Kidney (tissue), 14 donors: Measurements from ENCODE around the gene TENM4. TPM values are rescaled to one million over a fixed set of nuclear protein-coding genes. Genes with fewer than 3 reads are reported as not detected.

Source experiments
- DNase-seq, 5 donors: peaks; one replicate each; pipeline ENCODE4 v3.0.0-alpha.2; 2013 to 2020
- FAIRE-seq: peaks from 2 replicates; lab custom pipeline; 2012; peaks lifted over from hg19 to GRCh38; lab: Jason Lieb, UNC
- H3K27ac ChIP-seq, 2 donors: one replicate each; pipeline ENCODE4 v1.7.0; 2013; ENCODE audit warnings: low read depth in 2 of 2, low read length in 2 of 2, inconsistent platforms in 1 of 2
- H3K27me3 ChIP-seq: one replicate; pipeline ENCODE4 v1.7.1; 2013; ENCODE audit warnings: low read length, inconsistent platforms; ENCODE audit not compliant: control insufficient read depth, insufficient read depth
- H3K36me3 ChIP-seq, 3 donors: one replicate each; pipeline versions ENCODE4 v1.7.0 to v1.7.1; 2013; ENCODE audit warnings: low read length in 3 of 3, control low read depth in 1 of 3, inconsistent platforms in 1 of 3; ENCODE audit not compliant: insufficient read depth in 3 of 3, control insufficient read depth in 2 of 3
- H3K4me1 ChIP-seq, 3 donors: one replicate each; pipeline versions ENCODE4 v1.7.0 to v1.7.1; 2013; ENCODE audit warnings: low read length in 3 of 3, inconsistent platforms in 1 of 3, low read depth in 1 of 3; ENCODE audit not compliant: control insufficient read depth in 2 of 3, insufficient read depth in 2 of 3
- H3K4me3 ChIP-seq, 3 donors: one replicate each; pipeline versions ENCODE4 v1.7.0 to v1.8.1; 2013; ENCODE audit warnings: low read length in 3 of 3, control low read depth in 1 of 3, inconsistent platforms in 1 of 3
- H3K9ac ChIP-seq, 3 donors: one replicate each; pipeline versions ENCODE4 v1.7.0 to v1.7.1; 2013; ENCODE audit warnings: low read length in 3 of 3, control low read depth in 1 of 3, inconsistent platforms in 1 of 3
- H3K9me3 ChIP-seq, 3 donors: one replicate each; pipeline versions ENCODE4 v1.7.0 to v1.7.1; 2013; ENCODE audit warnings: low read length in 3 of 3, control low read depth in 1 of 3, inconsistent platforms in 1 of 3; ENCODE audit not compliant: control insufficient read depth in 2 of 3, insufficient read depth in 1 of 3
- intact Hi-C: fragments of 100-400 bp; cut with DNase I; formaldehyde crosslinking; loops from one replicate; pipeline ENCODE4 v1.11.1; 2022
- polyA plus RNA-seq: library from polyadenylated mRNA; stranded (reverse); fragments of 350-450 nt; fragmentation: Illumina TruSeq; extraction: RNeasy Lipid Tissue Mini Kit (QIAGEN cat#74804); gene quantifications from one replicate; pipeline ENCODE4 v1.2.3, GENCODE V29; 2014; ENCODE audit warnings: low read depth, low replicate concordance; ENCODE audit not compliant: insufficient read depth
- total RNA-seq: library from RNA; stranded (reverse); fragmentation: NEBNext Ultra II Directional; extraction: Animal tissue kit (Norgen Biotek cat#: 25700); gene quantifications from one replicate; pipeline ENCODE4 v1.2.1, GENCODE V29; 2021
- TF ChIP-seq, protein P1 (sequence below): IDR thresholded peaks from 3 replicates; pipeline ENCODE4 v1.5.1; 2012; ENCODE audit warnings: mild to moderate bottlenecking, moderate library complexity, borderline replicate concordance; ENCODE audit not compliant: insufficient read depth; ENCODE audit errors: extremely low read depth
- donor health status: control.
- donor health status: control.
- donor health status: control.
- donor health status: control.
- donor health status: control.
- donor health status: DM: yes; HTN: yes; CAD: no.
- donor health status: Normal renal cell carcinoma (clear cell type).

TENM4 gene
- total and polyA plus RNA-seq, 2 donors from 2014 or later: 0.34 to 31.0 TPM

- FAIRE-seq (no peak), DNase-seq (no peak)
- Histone ChIP-seq H3K27ac (no peak overlapping the region), H3K4me3 (no peak overlapping the region), H3K36me3 (no peaks in the 10 kb centered on the region), H3K4me1 (no peaks in the 10 kb centered on the region), H3K9ac (no peak overlapping the region), H3K27me3 (no peaks in the 10 kb centered on the region), H3K9me3 (no peaks in the 10 kb centered on the region)
- intact Hi-C loops: no loop called here
- TF ChIP-seq, protein P1, sequence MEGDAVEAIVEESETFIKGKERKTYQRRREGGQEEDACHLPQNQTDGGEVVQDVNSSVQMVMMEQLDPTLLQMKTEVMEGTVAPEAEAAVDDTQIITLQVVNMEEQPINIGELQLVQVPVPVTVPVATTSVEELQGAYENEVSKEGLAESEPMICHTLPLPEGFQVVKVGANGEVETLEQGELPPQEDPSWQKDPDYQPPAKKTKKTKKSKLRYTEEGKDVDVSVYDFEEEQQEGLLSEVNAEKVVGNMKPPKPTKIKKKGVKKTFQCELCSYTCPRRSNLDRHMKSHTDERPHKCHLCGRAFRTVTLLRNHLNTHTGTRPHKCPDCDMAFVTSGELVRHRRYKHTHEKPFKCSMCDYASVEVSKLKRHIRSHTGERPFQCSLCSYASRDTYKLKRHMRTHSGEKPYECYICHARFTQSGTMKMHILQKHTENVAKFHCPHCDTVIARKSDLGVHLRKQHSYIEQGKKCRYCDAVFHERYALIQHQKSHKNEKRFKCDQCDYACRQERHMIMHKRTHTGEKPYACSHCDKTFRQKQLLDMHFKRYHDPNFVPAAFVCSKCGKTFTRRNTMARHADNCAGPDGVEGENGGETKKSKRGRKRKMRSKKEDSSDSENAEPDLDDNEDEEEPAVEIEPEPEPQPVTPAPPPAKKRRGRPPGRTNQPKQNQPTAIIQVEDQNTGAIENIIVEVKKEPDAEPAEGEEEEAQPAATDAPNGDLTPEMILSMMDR: no peak
Measured at GRCh38 chr11:79363861-79364378, 76.9 kb downstream of the TENM4 start.

DNA sequence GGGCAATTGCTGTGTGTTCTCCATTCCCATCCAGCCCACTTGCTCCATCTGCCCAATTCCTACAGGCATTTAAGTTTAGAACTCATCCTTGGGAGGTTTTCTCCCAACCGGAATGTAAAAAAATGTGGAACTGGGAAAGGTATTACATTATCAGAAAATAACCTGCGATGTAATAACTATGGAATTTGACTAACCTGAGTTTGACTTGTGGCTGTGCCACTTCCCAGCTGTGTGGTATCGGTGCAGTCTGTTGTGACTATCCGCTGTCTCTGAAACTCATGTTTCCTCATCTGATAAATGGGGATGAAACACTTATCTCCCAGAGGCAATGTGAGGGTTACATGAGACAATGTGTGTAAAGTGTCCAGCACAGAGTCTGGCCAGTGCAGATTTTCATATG, 77.6 kb downstream of the TENM4 start:
- FAIRE-seq (no peak), DNase-seq (no peak)
- intact Hi-C loops: no loop called here
- Histone ChIP-seq H3K36me3 (no peaks in the 10 kb centered on the region), H3K4me1 (no peaks in the 10 kb centered on the region), H3K9me3 (no peaks in the 10 kb centered on the region), H3K9ac (no peak overlapping the region), H3K27me3 (no peaks in the 10 kb centered on the region), H3K4me3 (no peak overlapping the region), H3K27ac (no peak overlapping the region)
- TF ChIP-seq, protein P1: no peak

GRCh38 chr11:79362821-79363220, 78.0 kb downstream of the TENM4 start:
- H3K4me3 ChIP-seq: no peak overlapping the region
- H3K9me3 ChIP-seq: no peaks in the 10 kb centered on the region
- no peak for FAIRE-seq
- DNase-seq: no peak
- H3K27me3 ChIP-seq: no peaks in the 10 kb centered on the region
- TF ChIP-seq, protein P1: no peak
- no peak overlapping the region for H3K27ac ChIP-seq
- intact Hi-C loops: no loop called here
- no peak overlapping the region for H3K9ac ChIP-seq
- no peaks in the 10 kb centered on the region for H3K36me3 ChIP-seq
- H3K4me1 ChIP-seq: no peaks in the 10 kb centered on the region

GRCh38 chr11:79362206-79362757, 78.5 kb downstream of the TENM4 start:
- H3K4me1 ChIP-seq: no peaks in the 10 kb centered on the region
- no peaks in the 10 kb centered on the region for H3K36me3 ChIP-seq
- no peak for FAIRE-seq
- TF ChIP-seq, protein P1: no peak
- H3K9me3 ChIP-seq: no peaks in the 10 kb centered on the region
- H3K27ac ChIP-seq: no peak overlapping the region
- H3K4me3 ChIP-seq: no peak overlapping the region
- intact Hi-C loops: no loop called here
- no peak overlapping the region for H3K9ac ChIP-seq
- no peaks in the 10 kb centered on the region for H3K27me3 ChIP-seq
- DNase-seq: no peak
